Osteoblast (primary cell): ENCODE results near the gene NTM. TPM values are rescaled to one million over a fixed set of nuclear protein-coding genes. Genes with fewer than 3 reads are reported as not detected.

ENCODE experiments used
- DNase-seq: peaks from one replicate; pipeline ENCODE4 v3.0.0; 2011; ENCODE audit warnings: low spot score, mixed read lengths; ENCODE audit not compliant: insufficient read length; ENCODE audit errors: missing footprints
- H2AFZ ChIP-seq: 2 replicates; pipeline ENCODE4 v1.6.0; 2011; ENCODE audit warnings: mild to moderate bottlenecking, low read length
- H3K27ac ChIP-seq: 2 replicates; pipeline ENCODE4 v1.5.1; 2011; ENCODE audit warnings: mild to moderate bottlenecking, low read depth, low read length, moderate library complexity
- H3K27me3 ChIP-seq: 2 replicates; pipeline ENCODE4 v1.6.0; 2012; ENCODE audit warnings: mild to moderate bottlenecking, control low read depth, inconsistent platforms, low read length, moderate library complexity; ENCODE audit not compliant: insufficient read depth
- H3K36me3 ChIP-seq: 2 replicates; pipeline ENCODE4 v1.5.1; 2011; ENCODE audit warnings: mild to moderate bottlenecking, low read length, control low read depth, moderate library complexity; ENCODE audit not compliant: insufficient read depth
- H3K4me1 ChIP-seq: 2 replicates; pipeline ENCODE4 v1.5.1; 2011; ENCODE audit warnings: mild to moderate bottlenecking, low read length, control low read depth, moderate library complexity; ENCODE audit not compliant: insufficient read depth
- H3K4me2 ChIP-seq: 2 replicates; pipeline ENCODE4 v1.6.0; 2011; ENCODE audit warnings: mild to moderate bottlenecking, low read length; ENCODE audit not compliant: insufficient read depth
- H3K4me3 ChIP-seq: fragments of 200-600 bp; sonication (generic); 3 replicates; pipeline ENCODE4 v1.5.1; 2012; ENCODE audit warnings: mild to moderate bottlenecking, low read length, inconsistent platforms; ENCODE audit not compliant: insufficient read depth
- H3K79me2 ChIP-seq: 2 replicates; pipeline ENCODE4 v1.6.0; 2012; ENCODE audit warnings: mild to moderate bottlenecking, low read length, control low read depth, inconsistent platforms; ENCODE audit not compliant: insufficient read depth
- H3K9me3 ChIP-seq: 2 replicates; pipeline ENCODE4 v1.5.1; 2011; ENCODE audit warnings: low read depth, low read length, control low read depth
- H4K20me1 ChIP-seq: 2 replicates; pipeline ENCODE4 v1.6.0; 2012; ENCODE audit warnings: mild to moderate bottlenecking, low read length, control low read depth; ENCODE audit not compliant: insufficient read depth
- CTCF ChIP-seq: IDR thresholded peaks from 2 replicates; pipeline ENCODE4 v1.5.1; 2011; ENCODE audit warnings: mild to moderate bottlenecking, low read depth, low read length, moderate library complexity; ENCODE audit errors: extremely low read depth
- total RNA-seq: library from RNA; depleted of rRNA; stranded (reverse); fragments of >200 nt; gene quantifications from 2 replicates; pipeline ENCODE4 v1.2.3, GENCODE V29; 2012

Gene NTM
- total RNA-seq, 1 donor, result 48.1 TPM

- Histone ChIP-seq H3K27me3 (no peaks in the 10 kb centered on the region), H3K4me1 (peaks cover 24% of the 10 kb centered on the region), H3K4me3 (no peak overlapping the region), H3K4me2 (peak overlapping the region; percentile 2), H3K36me3 (peaks cover 4% of the 10 kb centered on the region), H3K79me2 (no peaks in the 10 kb centered on the region), H2AFZ (no peak overlapping the region), H3K27ac (no peak overlapping the region), H4K20me1 (no peaks in the 10 kb centered on the region), H3K9me3 (no peaks in the 10 kb centered on the region)
- no peak for DNase-seq
- TF ChIP-seq CTCF, result no peak
Observed at GRCh38 chr11:131980888-131981668, 610.7 kb downstream of the NTM start.

DNA sequence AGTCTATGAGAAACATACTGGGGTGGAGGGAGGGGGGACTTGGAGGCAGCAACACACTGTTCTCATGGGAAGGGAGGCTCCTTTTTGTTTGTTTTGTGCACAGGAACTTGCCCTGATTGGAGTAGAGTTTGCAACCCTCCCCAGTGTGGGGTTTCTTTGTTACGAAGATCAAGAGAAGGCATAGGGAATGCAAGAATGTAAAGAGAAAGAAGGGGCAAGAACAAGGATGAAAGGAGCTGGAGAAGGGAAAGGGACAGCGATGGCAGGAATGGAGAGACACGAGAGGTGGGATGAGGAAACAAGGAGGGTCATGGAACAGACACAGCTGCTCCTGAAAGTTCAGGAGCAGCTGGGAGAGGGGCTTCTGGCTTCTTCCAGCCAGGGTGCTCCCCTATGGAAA, 611.7 kb downstream of the NTM start:
- no peak overlapping the region for H3K27ac ChIP-seq
- no peaks in the 10 kb centered on the region for H4K20me1 ChIP-seq
- no peak for DNase-seq
- H3K4me3 ChIP-seq, result no peak overlapping the region
- H3K4me2 ChIP-seq, result no peak overlapping the region
- no peaks in the 10 kb centered on the region for H3K9me3 ChIP-seq
- peaks cover 19% of the 10 kb centered on the region for H3K4me1 ChIP-seq
- H3K36me3 ChIP-seq, result no peaks in the 10 kb centered on the region
- no peak for TF ChIP-seq CTCF
- H3K27me3 ChIP-seq, result no peaks in the 10 kb centered on the region
- no peak overlapping the region for H2AFZ ChIP-seq
- H3K79me2 ChIP-seq, result no peaks in the 10 kb centered on the region

DNA sequence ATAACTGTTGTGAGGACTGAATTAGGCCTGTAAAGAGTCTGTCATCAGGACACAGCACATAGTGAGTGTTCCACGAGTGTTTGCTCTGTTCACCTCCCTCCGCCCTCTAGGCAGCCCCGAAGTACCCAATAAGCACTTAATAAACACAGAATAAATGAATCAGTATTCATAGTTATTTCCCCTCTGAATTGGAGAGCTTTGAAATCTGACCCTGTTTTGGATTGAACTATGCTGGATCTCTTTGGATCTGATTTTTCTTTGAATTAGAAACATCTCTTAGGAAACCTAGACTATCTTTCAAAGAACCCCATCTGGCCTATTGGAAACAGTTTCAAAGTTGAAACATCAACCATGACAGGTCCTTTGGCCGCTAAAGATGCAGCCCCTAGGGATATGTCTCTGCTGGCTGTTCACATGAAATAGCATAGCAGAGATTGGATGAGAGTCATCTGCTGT, 615.5 kb downstream of the NTM start:
- no peaks in the 10 kb centered on the region for H4K20me1 ChIP-seq
- no peak for DNase-seq
- no peak overlapping the region for H3K4me2 ChIP-seq
- peaks cover 4% of the 10 kb centered on the region for H3K4me1 ChIP-seq
- no peaks in the 10 kb centered on the region for H3K27me3 ChIP-seq
- no peaks in the 10 kb centered on the region for H3K36me3 ChIP-seq
- H3K79me2 ChIP-seq, result no peaks in the 10 kb centered on the region
- no peak for TF ChIP-seq CTCF
- H3K27ac ChIP-seq, result no peak overlapping the region
- H3K9me3 ChIP-seq, result no peaks in the 10 kb centered on the region
- no peak overlapping the region for H2AFZ ChIP-seq
- no peak overlapping the region for H3K4me3 ChIP-seq

GRCh38 chr11:131987703-131988102, 617.3 kb downstream of the NTM start:
- Histone ChIP-seq H3K27me3 (no peaks in the 10 kb centered on the region), H3K4me2 (no peak overlapping the region), H3K9me3 (no peaks in the 10 kb centered on the region), H3K36me3 (no peaks in the 10 kb centered on the region), H3K79me2 (no peaks in the 10 kb centered on the region), H2AFZ (no peak overlapping the region), H3K27ac (no peak overlapping the region), H3K4me3 (no peak overlapping the region), H3K4me1 (no peaks in the 10 kb centered on the region), H4K20me1 (no peaks in the 10 kb centered on the region)
- no peak for DNase-seq
- TF ChIP-seq CTCF, result no peak
